Stimulated activated CD4-positive, alpha-beta T cell treated with anti-CD3 and anti-CD28 coated beads, Interleukin-1b, Interleukin-23, amount 100 ng/mL, for 48 hours (primary cell): ENCODE data around the gene AKR1B15.
"Not testable (repeated sequence)": the region's sequence is repeated elsewhere in the genome, so short reads cannot be mapped to it uniquely, and the experiment has no call there.

Source experiments
- DNase-seq: peaks from one replicate; pipeline ENCODE4 v3.0.0-alpha.2; 2020

AKR1B15 gene

DNA sequence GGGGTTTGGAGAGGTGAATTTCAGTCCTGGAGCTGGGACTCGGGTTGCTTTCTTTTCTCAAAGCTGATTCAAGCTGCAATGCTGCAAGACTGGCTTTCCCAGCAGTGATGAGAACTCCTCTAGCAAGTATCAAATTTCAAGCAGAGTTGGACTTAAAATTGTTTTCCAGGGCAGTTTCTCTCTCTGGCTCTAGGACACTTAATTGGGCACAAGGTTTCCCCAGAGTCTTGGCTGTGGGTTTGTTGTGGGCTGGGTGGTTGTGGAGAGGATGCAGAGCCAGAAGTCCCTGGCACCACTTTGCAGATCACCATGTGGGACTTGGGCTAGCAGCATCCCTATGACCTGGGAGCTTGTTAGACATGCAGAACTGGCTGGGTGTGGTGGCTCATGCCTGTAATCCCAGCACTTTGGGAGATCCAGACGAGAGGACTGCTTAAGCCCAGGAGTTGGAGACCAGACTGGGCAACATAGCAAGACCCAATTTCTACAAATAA is 16.8 kb downstream of the AKR1B15 start:
- no peak for DNase-seq

DNA sequence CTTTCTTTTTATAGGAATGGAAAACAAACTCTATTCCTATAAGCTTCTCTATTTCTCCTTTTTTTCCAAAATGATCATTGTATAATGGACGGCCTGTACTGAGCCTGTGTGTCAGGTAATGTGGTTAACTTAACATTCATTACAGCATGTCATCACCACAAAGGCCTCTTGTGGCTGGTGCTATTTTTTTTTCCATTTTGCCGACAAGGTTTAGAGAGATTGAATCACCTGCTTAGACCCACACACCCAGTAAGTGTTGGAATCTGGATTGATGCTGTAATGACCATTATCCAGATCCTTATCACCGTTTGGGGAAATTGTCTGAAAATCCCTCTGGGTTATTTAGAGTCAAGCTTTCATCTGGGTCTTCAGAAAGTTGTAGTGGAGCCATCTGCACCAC is 18.5 kb downstream of the AKR1B15 start:
- DNase-seq = no peak

DNA sequence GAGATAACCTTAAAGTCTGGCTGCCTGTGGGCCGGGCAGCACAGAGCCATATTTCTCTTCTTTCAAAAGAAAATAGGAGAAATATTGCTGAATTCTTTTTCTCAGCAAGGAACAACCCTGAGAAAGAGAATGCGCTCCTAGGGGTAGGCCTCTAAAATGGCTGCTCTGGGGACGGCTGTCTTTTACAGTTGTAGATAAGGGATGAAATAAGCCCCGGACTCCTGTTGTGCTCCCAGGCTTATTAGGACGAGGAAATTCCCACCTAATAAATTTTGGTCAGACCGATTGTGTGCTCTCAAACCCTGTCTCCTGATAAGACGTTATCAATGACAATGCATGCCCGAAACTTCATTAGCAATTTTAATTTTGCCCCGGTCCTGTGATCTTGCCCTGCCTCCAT is 21.1 kb downstream of the AKR1B15 start:
- not testable (repeated sequence) for DNase-seq

DNA sequence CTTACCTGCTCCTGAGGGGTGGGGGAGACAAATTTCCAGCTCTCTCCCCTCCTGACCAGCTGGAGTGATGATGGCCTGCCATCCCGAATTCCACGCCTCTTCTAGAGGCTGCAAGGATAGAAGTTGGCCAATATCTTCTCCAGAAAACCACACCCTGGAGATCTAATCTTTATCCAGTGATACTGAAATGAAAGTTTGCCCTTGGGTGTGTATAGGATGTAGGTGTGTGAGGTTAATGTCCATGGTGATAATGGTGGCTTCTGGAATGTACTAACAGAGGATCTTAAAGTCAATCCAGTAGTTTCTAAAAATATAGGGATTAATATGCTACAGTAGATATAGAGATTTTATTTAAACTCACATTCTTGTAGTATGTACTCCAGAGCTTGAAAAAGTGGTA is 22.2 kb downstream of the AKR1B15 start:
- DNase-seq = no peak

DNA sequence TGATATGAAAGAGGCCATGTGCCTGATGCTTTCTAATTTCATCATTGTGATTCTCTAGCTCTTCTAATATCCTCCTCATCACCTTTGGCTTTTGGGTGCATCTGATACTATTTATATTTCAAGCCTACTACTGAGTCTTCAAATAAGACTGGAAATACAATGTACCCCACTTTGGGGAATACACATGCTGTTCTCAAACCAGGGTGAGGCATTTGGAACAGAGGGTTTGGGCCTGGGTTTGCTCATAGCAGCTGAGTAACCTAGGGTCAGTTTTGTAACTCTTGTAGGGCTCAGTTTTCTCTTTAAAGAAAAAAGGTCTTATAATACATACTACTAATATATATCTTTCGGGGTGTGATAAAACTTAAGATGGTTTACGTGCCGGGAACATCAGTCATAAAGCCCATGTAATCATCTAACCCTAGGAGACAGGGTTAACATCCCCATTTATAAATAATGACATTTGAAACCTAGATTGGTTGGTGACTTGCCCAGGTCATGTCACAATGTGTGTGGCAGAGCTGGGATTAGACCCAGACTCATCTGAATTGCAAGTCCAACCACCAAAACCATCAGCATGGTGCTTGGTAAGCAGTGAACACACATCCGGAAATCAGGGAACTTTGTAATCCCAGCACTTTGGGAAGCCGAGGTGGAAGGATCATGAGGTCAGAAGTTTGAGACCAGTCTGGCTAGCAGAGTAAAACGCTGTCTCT is 23.0 kb downstream of the AKR1B15 start:
- DNase-seq = no peak

DNA sequence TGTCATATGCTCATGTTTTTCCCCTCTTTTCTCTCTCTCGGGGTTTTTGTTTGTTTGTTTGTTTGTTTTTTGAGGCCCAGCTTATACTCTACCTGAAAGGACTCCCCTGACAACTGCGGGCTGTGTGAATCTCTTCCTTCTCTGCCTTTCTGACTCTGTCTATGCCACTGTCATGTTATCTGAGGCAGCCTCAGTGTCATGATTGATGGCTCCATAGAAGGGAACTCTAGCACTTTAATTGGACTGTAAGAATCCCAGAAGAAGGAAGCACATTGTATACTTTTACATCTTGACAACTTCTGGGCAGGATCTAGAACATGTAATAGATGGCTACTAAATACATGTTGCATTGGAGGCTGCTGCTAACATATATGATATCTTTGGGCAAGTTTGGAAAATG is 25.4 kb downstream of the AKR1B15 start:
- DNase-seq = no peak

DNA sequence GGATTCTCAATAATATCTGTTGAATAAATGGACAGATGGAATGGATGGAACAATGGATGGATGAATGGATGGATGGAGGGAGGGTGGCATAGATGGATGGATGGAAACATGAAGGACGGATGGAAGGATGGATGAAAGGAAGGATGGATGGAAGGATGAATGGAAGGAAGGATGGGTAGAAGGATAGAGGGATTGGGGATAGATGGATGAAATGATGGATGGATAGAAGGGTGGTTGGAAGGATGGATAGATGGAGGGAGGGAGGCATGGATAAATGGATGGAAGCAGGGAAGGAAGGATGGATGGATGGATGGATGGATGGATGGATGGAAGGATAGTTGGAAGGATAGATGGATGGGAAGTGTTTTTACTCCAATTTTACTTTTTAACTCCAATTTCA is 35.4 kb downstream of the AKR1B15 start:
- no peak for DNase-seq

DNA sequence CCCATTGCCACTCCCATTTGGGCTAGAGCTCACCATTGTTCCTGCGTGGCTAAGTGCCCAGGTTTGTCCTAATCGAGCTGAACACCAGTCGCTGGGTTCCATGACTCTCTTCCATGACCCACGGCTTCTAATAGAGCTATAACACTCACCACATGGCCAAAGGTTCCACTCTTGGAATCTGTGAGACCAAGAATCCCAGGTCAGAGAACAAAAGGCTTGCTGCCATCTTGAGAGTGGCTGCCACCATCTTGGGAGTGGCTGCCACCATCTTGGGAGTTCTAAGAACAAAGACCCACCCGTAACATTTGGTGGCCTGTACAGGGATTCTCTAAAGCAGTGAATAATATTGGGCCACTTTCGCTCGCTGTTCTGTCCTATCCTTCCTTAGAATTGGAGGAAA is 37.0 kb downstream of the AKR1B15 start:
- no peak for DNase-seq

DNA sequence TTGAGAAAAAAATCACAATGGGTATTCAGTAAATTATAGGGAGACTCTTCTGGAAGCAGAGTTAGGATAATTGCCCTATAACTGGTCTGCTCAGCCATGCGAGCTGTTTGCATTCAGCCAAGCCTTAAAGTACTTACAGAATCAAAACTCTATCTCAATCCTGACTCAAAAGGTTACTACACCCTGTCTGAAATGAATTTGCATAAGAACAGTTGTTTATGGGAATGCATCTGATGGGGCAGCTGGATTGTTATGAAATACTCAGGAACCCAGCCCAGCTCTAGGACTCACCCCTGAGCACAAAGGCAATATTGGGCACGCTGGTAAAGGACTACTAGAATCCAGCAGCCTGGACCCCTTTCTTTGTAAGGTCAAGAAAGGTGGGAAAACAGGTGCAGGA is 38.8 kb downstream of the AKR1B15 start:
- no peak for DNase-seq

DNA sequence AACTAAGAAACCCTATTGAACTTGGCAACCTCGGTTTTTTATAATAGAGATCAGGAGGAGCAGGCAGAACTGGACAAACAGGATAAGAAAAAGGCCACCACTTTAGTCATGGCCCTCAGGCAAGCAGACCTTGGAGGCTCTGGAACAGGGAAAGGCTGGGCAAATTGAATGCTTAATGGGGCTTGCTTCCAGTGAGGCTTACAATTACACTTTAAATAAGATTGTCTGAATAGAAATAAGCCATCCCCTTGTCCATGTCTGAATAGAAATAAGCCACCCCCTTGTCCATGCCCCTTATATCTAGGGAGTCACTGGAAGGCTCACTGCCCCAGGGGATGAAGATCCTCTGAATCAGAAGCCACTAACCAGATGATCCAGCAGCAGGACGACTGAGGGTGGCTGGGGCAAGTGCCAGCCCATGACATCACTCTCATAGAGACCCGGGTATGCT is 40.6 kb downstream of the AKR1B15 start:
- no peak for DNase-seq

DNA sequence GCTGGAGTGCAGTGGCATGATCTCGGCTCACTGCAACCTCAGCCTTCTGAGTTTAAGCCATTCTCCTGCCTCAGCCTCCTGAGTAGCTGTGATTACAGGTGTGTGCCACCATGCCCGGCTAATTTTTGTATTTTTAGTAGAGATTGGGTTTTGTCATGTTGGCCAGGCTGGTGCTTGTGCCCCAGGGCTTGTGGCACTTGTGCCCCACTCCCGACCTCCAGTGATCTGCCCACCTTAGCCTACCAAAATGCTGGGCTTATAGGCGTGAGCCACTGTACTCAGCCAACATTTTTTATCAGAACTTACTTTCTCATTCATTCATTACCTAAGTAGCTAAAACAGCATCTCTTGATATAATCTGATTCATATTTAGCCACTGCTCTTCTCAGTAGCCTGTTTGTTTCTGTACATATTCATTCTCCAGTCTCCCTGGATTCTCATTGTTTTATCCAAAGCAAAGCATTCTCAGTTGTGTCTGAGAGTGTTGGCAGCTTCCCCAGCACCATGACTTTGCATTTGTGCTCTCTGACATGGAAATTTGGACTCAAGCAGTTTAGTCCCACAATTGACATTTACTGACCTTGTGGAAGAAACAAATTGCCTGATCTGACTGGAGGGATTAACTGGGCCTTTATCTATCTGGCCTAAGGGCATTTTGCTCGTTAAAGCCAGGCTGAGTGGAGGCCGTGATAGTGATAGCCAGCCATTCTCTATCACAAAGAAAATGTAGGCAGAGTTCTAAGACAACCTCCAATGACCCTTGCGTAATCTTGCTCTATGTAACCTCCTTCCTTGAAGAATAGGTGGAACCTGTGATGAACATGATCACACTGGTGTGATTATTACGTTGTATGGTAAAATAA is 44.9 kb downstream of the AKR1B15 start:
- no peak for DNase-seq

DNA sequence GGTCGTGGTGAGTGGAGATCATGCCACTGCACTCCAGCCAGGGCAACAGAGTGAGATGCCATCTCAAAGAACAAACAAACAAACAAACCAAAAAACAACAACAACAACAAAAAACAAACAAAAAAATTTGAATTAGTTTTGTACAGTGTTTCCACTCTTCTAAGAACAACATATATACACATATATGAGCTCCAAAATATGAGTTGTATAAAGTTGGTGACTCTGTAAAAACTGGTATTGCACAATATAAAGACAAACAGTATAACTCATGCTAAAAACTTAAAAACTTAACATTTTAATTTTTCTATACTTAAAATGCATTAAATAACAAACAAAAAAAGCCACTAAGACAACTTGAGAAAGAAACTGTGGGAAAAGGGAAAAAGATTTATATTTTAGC is 46.0 kb downstream of the AKR1B15 start:
- no peak for DNase-seq

DNA sequence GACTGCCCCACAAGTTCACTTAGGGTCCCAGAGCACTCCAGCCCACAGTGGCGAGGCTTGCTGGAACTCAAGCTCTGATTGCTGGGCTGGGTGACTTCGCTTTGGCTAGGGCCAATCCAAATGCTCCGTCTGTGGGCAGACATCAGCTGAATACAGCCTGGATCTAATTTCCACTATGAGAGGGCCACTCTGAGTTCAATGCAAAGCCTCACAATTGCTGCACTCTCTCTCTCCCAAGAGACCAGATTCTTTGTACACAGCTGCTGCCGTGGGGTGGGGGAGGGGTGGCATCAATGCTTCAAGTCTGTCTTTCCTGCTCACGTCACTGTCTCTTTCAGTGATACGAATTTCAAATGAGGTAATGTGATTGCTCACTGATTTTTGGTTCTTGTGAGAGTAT is 50.5 kb downstream of the AKR1B15 start:
- no peak for DNase-seq

DNA sequence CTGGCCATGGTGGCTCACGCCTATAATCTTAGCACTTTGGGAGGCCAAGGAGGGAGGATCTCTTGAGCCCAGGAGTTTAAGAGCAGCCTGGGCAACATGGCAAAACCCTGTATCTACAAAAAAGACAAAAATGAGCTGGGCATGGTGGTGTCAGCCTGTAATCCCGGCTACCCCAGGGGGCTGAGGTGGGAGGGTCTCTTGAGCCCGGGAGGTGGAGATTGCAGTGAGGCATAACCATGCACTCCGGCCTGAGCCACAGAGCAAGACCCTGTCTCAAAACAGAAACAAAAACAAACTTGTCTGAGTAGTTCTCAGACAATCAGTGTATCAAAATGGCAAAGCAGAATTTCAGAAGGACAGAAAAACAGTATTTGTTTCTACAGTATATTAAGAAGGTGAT is 52.5 kb downstream of the AKR1B15 start:
- no peak for DNase-seq

DNA sequence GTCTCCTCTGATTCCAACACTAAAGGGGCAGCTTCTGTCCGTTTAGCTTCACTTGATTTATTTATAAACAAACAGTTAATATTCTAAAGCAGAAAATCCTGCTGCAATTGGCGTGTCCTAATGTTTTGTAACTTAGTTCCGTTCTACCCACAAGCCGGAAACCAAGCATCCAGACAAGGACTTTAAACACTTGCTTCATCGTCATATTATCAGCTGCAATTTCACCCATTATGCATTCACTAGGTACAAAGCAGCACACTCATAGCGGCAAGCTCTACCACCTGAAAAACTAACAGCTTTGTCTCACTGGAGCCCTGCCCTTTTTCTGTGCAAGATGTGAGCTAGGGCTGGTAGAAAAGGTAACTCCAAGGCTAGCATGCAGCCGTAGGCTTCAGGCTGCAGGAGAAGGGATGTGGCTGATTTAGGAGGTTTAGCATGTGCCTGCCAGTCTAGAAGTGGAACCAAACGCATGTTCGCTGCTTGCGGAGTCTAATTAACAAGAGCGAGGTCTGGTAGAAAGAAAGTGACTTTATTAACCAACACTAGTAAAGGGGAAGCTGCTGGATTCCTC is 54.1 kb downstream of the AKR1B15 start:
- no peak for DNase-seq

DNA sequence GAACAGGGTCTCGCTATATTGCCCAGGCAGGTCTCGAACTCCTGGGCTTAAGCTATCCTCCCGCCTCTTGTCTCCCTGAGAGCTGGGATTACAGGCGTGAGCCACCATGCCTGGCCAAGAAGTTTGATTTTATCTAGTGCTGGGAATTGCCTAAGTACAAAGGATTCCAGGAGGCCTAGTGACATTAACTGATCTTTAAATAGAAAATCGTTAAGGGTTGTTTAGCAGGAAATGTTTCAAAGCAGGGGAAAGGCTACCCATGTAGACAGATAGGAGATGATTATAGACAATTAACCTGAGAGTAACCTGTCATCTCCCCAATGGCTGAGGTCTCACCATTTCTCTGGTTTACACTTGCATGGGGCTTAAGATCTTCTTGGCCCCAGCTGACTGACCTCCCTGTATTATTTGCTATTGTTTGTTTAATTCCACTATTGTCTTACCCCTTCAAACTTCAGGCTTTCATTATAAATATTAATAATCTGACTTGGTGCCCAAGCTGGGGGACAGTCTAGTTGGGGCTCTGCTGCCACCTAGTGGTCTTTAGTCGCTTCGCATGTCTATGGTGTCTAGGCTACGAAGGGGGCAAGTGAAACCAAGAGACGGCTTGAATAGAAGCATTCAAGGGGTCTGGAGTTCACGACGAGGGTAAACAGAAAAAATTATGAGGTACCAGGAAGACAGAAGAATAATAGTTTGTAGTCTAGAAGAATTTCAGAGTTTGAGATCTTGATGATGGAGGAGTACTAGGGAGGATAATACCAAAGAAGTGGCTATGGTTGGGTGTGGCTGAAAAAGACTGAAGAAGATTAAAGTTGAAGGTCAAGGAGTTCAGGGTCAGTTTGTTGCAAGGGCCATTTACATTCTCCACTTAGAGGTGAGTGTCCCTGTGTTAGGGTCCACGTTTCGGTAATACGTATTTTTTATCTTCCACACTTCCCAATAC is 57.3 kb downstream of the AKR1B15 start:
- DNase-seq = peak; percentile 57

DNA sequence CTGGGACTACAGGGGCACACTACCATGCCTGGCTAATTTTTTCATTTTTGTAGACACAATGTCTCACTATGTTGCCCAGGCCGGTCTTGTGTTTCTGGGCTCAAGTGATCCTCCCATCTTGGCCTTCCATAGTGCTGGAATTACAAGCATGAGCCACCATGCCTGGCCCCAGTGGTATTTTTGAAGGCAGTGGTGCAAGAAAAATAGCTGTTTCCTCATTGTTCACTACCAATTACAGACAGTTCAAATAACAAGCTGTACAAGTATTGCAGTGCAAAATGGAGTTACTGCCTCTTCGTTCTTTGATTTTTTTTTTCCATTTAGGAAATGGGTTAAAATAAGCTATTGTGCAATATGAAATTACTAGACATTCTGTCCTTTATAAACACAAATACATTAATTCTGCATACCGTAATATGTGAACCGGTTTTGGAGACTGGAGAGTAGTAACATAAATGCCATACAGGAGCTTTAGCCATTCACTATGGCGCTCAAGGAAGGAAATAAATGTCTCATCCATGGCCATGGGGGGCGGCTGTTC is 62.8 kb downstream of the AKR1B15 start:
- no peak for DNase-seq

DNA sequence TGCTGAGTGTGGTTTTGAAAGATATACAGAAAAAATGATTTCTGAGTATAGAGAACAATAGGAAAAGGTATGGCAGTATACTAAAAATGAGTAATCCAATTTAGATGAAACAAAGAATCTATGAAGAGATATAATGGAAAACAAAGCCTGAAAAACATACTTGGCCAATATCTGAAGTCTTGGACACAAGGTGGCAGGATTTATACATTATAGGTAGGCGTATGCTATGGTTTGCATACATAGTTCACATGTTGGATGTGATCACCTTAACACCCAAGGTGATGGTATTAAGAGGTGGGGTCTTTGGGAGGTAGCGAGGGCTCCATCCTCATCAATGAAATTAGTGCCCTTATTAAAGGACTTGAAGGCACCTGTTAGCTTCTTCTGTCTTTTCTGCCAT is 63.3 kb downstream of the AKR1B15 start:
- DNase-seq = no peak

DNA sequence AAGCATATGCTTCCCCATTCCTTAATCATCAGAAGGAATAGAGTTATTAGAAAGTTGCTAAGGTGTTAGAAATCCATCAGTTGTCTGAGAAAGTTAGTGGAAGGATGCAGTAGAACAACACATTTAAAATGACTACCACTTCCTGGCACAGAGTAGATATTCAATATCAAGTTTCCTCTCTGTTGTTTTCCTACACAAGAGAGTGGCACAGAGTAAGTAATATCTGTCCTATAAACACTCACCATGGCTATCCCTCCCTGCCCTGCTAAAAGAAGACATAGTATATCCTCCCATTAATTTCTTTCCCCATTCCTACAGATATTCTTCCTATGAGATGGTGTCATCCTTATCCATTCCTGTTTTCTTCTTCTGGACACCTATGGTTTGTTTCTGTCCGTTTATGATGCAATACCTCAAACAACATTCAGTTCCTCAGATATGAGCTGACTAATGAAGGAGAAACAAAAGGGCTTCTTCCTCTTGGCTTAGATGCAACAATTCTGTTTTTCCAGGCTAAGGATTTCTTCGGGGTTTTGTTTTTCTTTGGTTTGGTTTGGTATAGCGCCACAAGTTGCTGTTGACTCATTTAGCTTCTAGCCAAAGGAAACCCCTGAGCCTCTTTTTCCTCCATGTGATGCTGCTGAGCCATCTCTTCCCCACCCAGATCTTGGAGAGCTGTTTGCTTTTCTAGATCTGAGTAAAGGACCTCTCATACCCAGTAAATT is 64.9 kb downstream of the AKR1B15 start:
- peak; percentile 36 for DNase-seq

DNA sequence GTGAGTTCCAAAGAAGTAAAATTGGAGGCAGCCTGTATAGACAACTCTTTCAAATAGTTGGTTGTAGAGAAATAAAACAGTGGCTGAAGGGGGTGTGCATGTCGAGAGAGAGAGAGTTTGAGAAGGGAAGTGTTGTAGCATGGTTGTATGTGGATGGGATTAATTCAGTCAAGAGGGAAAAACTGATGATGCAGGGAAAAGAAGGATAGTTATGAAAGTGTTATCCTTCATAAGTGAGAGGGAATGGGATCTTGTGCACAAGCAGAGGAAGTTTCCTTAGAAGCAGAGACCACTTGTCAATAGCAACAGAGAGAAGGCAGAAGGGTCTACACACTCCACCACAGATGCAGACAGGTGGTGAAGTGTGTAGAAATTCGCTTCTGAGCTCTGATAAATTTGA is 67.7 kb downstream of the AKR1B15 start:
- no peak for DNase-seq

DNA sequence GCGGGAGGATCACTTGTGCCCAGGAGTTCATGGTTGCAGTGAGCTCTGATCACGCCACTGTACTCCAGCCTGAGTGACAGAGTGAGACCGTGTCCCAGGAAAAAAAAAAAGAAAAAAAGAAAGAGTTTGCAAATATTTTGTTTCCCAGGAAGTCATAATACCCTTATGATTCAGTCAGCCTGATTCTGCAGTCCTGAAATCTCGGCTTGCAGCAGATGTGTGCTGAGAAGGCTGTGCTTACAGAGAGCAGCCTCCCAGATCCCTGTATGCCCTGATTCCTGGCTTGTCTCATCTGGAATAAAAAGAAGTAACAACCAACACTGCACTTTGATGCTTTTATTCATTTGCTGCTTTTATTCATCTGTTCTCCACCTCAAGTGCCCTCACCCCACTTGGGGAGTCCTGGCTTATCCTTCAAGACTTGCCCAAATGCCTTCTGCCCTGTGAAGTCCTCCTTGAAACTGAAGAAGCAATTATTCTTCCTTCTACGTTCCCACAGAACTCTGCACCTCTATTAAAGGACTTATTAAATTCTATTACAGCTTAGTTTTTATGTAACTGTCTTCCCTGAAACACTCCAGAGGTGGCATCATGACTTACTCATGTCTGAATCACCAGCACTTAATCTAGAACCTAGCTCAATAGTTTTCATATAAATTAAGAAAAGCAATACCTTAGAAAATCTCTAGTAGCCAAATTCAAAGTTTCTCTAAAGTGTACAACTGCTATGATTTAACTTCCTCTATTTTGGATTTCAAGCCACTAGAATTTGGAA is 70.0 kb downstream of the AKR1B15 start:
- no peak for DNase-seq
